B cell (primary cell): ENCODE data around the gene PRSS48.

Experiments
- EZH2 ChIP-seq: IDR thresholded peaks from 2 replicates; pipeline ENCODE4 v1.6.1; 2012; ENCODE audit warnings: borderline replicate concordance, low read depth, mild to moderate bottlenecking, moderate library complexity, low read length; ENCODE audit not compliant: insufficient read depth, poor library complexity, severe bottlenecking
- TF ChIP-seq, protein P1 (sequence below): fragments of 200-600 bp; IDR thresholded peaks from one replicate; pipeline ENCODE4 v1.8.0; 2022; ENCODE audit warnings: antibody characterized with exemption, mild to moderate bottlenecking

DNA sequence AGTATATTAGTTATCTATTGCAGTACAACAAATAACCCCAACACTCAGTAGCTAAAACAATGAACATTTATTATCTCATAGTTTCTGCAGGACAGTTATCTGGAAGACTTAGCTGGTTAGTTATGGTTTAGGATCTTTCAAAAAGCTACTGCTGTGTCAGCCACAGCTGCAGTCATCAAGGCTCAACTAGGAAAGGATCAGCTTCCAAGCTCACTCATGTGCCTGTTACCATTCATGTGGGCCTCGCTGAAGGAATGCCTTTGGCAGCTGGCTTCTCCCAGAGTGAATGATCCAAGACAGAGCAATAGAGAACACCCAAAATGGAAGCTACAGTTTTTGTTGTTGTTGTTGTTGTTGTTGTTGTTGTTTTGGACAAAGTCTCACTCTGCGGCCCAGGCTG is 13.5 kb upstream of the PRSS48 start:
- TF ChIP-seq, protein P1, sequence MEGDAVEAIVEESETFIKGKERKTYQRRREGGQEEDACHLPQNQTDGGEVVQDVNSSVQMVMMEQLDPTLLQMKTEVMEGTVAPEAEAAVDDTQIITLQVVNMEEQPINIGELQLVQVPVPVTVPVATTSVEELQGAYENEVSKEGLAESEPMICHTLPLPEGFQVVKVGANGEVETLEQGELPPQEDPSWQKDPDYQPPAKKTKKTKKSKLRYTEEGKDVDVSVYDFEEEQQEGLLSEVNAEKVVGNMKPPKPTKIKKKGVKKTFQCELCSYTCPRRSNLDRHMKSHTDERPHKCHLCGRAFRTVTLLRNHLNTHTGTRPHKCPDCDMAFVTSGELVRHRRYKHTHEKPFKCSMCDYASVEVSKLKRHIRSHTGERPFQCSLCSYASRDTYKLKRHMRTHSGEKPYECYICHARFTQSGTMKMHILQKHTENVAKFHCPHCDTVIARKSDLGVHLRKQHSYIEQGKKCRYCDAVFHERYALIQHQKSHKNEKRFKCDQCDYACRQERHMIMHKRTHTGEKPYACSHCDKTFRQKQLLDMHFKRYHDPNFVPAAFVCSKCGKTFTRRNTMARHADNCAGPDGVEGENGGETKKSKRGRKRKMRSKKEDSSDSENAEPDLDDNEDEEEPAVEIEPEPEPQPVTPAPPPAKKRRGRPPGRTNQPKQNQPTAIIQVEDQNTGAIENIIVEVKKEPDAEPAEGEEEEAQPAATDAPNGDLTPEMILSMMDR = no peak
- TF ChIP-seq EZH2 = no peak
